AG08395 (cell line): ENCODE data around the gene ARHGAP4.

Experiments used
- DNase-seq: peaks from one replicate; pipeline ENCODE4 v3.0.0; 2012; ENCODE audit warnings: mixed read lengths, low spot score

ARHGAP4 gene

DNA sequence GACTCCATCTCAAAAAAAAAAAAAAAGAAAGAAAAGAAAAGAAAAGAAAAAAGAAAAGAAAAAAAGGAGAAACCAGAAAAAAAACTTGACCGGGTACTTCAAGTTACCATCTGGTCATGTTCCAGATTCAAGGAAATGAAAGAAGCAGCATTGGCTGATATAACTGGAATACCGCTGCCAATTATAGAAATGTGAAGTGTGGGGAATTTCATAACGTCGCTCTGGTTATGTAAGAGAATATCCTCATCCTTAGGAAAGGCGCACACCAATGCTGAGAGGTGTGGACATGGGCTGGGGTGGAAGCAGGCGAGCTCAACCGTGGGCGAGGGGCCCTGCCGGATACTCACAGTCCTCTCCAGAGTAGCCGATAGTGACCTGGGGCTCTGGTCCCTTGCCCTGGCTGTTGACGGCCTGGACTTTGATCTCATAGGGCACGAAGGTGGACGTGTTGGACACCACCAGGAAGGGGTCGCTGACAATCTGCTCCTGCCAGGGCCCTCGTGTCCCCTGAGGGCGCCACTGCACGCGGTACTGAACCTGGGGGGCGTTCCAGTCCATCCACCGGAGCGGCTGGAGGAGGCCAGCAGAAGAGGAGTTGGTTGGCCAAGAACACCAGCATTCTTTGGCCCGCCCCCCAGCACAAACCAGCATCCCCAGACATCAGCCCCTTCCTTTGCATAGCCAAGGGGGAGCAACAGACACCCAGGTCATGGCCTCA, 59.6 kb downstream of the ARHGAP4 start:
- no peak for DNase-seq

DNA sequence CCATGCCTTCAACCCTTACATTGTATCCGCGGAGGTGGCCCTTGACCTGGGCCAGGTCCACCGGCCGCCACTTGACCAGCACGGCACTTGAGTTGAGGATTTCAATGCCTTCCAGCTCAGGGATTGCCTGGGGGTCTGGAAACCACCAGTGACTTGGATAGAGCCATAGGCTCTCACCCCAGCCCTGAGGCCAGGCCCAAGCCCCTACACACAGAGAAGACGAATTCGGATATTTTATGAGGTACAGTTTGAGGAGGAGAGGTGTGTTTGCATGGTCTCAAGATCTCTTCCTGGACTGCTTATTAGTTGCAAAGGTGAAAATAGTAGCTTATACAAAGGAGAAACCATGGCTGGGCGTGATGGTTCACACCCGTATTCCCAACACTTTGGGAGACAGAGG, 60.4 kb downstream of the ARHGAP4 start:
- no peak for DNase-seq

DNA sequence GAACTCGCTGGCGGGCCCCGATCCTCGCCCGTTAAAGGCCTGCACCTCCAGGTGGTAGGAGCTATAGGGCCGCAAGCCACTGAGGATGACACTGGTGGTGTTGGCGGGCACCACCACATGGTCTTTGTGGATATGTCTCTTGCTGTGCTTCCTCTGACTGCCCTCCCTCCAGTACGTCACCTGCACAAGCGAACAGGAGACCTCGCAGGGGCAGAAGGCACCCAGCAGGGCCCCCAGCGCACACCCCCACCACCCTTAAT, 60.8 kb downstream of the ARHGAP4 start:
- DNase-seq: no peak

DNA sequence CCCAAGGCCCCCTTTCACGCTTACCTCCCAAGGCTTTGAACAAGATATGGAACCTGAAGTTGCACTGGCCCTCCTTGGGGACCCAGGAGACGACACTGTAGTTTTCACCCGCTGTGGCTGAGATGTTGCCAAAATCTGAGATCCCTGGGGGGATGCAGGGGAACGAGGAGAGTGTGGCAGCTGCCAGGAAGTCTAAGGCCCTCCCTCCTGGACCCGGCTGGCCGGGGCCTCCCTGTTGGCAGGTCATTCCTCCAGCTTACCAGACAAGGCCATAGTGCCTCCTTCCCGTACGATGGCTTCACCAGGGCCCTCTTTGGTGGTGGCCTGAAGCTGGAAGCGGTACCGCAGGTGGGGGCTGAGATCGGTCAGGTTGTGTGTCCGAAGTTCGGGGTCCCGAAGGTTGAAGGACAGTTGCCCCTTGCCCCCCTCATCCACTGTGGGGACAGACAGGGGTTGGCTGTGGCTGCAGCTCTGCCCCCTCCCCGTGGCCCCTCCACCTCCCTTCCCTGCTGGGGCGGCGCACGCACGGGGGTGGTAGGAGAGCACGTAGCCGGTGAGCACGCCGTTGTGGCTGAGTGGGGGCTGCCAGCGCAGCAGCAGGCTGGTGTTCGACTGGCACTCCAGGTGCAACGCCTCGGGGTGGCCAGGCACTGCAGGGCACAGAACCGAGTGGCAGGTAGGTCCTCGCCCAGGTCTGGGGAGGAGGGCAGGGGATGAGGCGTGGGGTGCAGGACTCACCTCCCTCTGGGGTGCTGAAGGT, 61.3 kb downstream of the ARHGAP4 start:
- no peak for DNase-seq

DNA sequence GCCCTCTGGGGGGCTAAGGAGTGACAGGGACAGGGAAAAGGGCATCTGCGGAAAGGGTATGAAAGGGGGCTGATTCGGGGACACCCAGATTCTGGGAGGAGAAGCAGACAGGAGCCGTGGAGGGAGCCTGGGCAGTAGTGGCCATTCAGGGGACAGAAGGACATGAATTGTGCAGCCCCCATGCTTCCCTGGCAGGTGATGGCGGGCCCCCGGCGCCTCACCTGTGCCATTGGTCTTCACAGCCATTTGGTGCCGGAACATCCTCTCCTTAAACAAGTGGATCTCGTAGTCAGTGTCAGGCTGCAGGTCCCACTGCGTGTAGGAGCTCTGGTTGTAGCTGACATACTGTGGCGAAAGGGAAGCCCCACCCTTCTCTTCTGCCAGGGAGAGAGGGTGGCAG, 62.0 kb downstream of the ARHGAP4 start:
- no peak for DNase-seq

DNA sequence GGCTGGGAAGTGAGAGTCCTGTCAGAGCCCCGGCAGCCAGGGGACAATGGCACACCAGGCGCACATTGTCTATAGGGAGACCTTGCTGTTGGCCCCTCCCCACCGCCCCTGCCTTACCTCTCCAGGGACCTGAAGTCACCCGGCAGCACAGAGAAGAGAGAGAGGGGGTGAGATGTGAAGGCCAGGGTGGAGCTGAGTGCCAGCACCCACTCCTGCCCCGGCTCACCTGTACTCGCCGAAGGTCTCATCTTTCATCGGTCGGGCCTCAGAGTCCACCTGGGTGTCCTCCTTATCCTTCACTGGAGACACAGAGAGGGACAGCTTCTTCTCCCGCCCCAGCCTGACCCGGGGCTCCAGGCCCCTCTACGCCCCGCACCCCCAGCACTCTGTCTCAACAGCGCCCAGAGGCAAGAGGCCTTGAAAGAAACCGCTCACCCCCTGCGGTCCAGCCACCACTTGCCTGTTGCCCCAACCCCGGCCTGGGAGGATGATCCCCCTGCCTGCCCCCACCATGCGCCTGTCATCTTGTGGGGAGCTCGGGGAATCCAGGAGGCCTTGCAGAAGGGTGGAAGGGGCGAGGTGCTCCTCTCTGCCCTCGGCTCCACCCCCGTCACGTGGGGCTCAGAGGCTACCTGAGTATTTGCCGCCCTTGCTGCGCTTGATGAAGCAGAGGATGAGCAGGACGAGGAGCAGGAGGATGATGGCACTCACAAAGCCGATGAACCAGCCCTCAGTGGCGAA, 62.6 kb downstream of the ARHGAP4 start:
- no peak for DNase-seq

DNA sequence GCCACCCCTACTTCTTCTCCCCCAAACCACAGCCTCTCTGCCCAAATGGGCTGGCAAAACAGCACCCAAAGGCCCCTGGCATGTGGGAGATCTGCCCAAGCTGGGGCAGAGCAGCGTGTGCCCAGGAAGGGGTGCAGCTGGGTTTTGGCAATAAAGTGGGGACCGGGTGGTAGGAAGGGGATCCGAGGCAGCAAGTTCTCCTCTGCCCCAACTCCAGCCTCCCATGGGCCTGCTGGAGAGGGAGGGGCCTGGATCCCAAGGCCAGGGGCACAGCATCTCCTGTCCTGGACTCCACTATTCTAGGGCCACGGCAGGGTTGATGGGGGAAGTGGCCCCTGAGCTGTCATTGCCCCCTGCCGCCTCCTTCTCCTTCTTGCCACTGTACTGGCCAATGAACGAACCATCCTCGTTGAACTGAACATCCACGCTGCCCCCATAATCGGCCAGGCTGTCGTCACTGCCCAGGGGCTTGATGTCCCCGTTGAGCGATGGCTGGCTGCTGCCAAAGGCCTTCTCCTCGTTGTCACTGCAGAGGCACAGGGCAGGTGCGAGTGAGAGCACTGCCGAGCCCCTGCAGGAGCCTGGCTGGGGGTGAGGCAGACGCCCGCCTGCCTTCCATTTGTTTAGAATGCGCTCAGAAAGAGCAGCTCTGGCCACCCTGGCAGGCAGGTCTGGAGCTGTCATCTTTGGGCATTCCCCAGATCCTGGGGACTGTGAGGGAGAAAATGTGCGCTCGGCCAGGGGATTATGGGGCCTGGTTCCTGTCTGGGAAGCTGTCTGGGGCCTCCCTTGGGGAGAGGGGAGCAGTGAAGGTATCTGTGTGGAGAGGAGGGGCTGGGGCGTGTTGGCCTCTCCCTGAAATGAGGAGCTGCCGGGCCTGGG, 63.5 kb downstream of the ARHGAP4 start:
- DNase-seq: no peak

DNA sequence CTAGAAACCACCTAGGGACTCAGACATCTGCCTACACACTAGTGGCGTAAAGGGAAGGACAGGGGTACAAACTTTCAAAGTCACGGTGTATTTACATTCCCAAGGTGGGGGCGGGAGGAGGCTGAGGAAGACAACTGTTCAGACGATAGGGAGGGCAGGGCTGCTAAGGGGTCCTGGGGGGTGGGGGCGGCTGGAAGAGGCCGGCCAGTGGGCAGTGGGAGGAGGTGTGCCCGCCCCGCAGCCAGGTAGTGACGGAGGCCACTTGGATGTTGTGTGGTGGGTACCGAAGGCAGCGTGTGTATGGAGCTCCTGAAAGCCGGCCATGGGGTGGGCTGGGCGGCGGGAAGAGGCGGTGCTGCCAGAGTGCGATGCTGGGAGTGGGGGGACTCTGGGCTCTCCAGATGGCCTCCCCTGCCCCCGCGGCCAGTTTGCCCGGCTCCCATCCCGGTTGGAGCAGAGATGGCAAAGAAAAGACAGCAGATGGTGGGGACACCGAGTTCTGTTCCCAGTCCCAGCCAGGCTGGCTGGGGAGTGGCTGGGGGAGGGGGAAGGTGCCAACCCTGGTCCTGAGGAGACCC, 64.2 kb downstream of the ARHGAP4 start:
- no peak for DNase-seq

DNA sequence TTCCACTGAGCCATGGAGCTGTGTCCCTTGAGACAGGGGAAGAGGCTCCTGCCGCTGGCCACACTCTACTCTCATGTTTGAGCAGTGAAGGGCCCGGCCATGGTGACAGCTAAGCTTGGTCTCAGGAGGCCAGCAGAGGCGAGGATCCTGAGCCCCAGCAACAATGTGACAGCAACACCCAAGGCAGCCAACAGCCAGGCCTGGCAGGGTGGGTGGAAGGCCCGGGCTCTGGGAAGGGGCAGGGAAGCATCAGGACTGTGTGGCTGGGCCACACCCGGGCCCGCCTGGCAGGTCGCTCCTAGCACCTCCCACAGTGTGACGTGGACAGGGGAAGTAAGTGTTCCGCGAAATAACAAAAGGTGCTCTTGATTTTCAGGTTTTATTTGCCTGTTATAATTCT, 64.9 kb downstream of the ARHGAP4 start:
- no peak for DNase-seq
